Fibroblast of gingiva (primary cell): ENCODE results near the gene SNAPIN.

Source experiments
- DNase-seq: peaks from one replicate; pipeline ENCODE4 v3.0.0-alpha.2; 2011; ENCODE audit warnings: low read depth

The SNAPIN gene

GRCh38 chr1:153658400-153659174 lies at the start of gene SNAPIN:
Gene SNAPIN (plus strand): TSS chr1:153658703. CDS start chr1:153658744, 41 bp downstream.
- DNase-seq: peak; percentile 85

- peak; percentile 80 for DNase-seq
Measured at GRCh38 chr1:153608742-153609584, 49.5 kb upstream of the SNAPIN start.

GRCh38 chr1:153609585-153609907 lies 49.0 kb upstream of the SNAPIN start:
- DNase-seq: no peak

- no peak for DNase-seq
Measured at GRCh38 chr1:153610334-153610733, 48.2 kb upstream of the SNAPIN start.

GRCh38 chr1:153610811-153611301 lies 47.6 kb upstream of the SNAPIN start:
- DNase-seq: no peak

- DNase-seq: no peak
Measured at GRCh38 chr1:153611356-153611755, 47.1 kb upstream of the SNAPIN start.

GRCh38 chr1:153612111-153612754 lies 46.3 kb upstream of the SNAPIN start:
- DNase-seq: no peak

- peak; percentile 74 for DNase-seq
Measured at GRCh38 chr1:153612755-153613331, 45.7 kb upstream of the SNAPIN start, which contains the start of gene S100A16. Gene S100A16 (minus strand): TSS chr1:153613137. CDS start chr1:153608151, 4,986 bp downstream.

GRCh38 chr1:153613406-153613805 lies 45.1 kb upstream of the SNAPIN start:
- no peak for DNase-seq

GRCh38 chr1:153614189-153614900 lies 44.2 kb upstream of the SNAPIN start:
- no peak for DNase-seq

- DNase-seq: no peak
Measured at GRCh38 chr1:153614906-153615305, 43.6 kb upstream of the SNAPIN start.

- no peak for DNase-seq
Measured at GRCh38 chr1:153615406-153615805, 43.1 kb upstream of the SNAPIN start.

- DNase-seq: no peak
Measured at GRCh38 chr1:153616144-153616916, 42.2 kb upstream of the SNAPIN start, which contains the start of gene S100A14. Gene S100A14 (minus strand): TSS chr1:153616325. CDS start chr1:153615858, 467 bp downstream.

- no peak for DNase-seq
Measured at GRCh38 chr1:153616917-153617311, 41.6 kb upstream of the SNAPIN start.

GRCh38 chr1:153617663-153618062 lies 40.8 kb upstream of the SNAPIN start:
- DNase-seq: peak; percentile 53

GRCh38 chr1:153619171-153619570 lies 39.3 kb upstream of the SNAPIN start:
- no peak for DNase-seq

GRCh38 chr1:153623101-153623500 lies 35.4 kb upstream of the SNAPIN start:
- no peak for DNase-seq

- DNase-seq: no peak
Measured at GRCh38 chr1:153624965-153625611, 33.4 kb upstream of the SNAPIN start.

GRCh38 chr1:153626477-153626903 lies 32.0 kb upstream of the SNAPIN start:
- no peak for DNase-seq
